Cardiac muscle cell (in vitro differentiated cells and primary cell): ENCODE measurements around the gene GRB10. TPM values are rescaled to one million over a fixed set of nuclear protein-coding genes. Genes with fewer than 3 reads are reported as not detected.
A peak's percentile ranks its signal among the peaks of the same experiment; 100 is the strongest.
"Not testable (repeated sequence)": the region's sequence is repeated elsewhere in the genome, so short reads cannot be mapped to it uniquely, and the experiment has no call there.

ENCODE experiments used
- DNase-seq, 2 donors: peaks; one replicate each; pipeline versions ENCODE4 v3.0.0 to v3.0.0-alpha.2; 2010 to 2017; ENCODE audit warnings: low read depth in 1 of 2, low spot score in 1 of 2
- H3K27ac ChIP-seq: fragments of 200-600 bp; sonication (generic); 2 replicates; pipeline ENCODE4 v1.5.1; 2016
- H3K27me3 ChIP-seq: fragments of 200-600 bp; sonication (generic); 2 replicates; pipeline ENCODE4 v1.6.0; 2016; ENCODE audit warnings: control low read depth
- H3K36me3 ChIP-seq: fragments of 200-600 bp; sonication (generic); 2 replicates; pipeline ENCODE4 v1.5.1; 2016; ENCODE audit warnings: control low read depth
- H3K4me1 ChIP-seq: fragments of 200-600 bp; sonication (generic); 2 replicates; pipeline ENCODE4 v1.8.1; 2017; ENCODE audit warnings: low read depth, mild to moderate bottlenecking, mixed run types
- H3K4me3 ChIP-seq: fragments of 200-600 bp; sonication (generic); 2 replicates; pipeline ENCODE4 v1.5.1; 2016; ENCODE audit warnings: mild to moderate bottlenecking
- H3K9me3 ChIP-seq: fragments of 200-600 bp; sonication (generic); 2 replicates; pipeline ENCODE4 v1.5.1; 2017; ENCODE audit warnings: low read depth, mild to moderate bottlenecking, control low read depth
- polyA plus RNA-seq: library from polyadenylated mRNA; unstranded; fragments of >200 nt; fragmentation: Nextera tagmentation; extraction: Ambion mirVana; gene quantifications from 2 replicates; pipeline ENCODE4 v1.2.1, GENCODE V29; 2016
- total RNA-seq: library from RNA; depleted of rRNA; stranded (reverse); fragments of >200 nt; gene quantifications from 2 replicates; pipeline ENCODE4 v1.2.3, GENCODE V29; 2016
- TF ChIP-seq, protein P1 (sequence below): IDR thresholded peaks from 2 replicates; pipeline ENCODE4 v1.5.1; 2012; ENCODE audit warnings: low read depth, mild to moderate bottlenecking, low read length

GRB10 gene
- total and polyA plus RNA-seq, 2 experiments from 2014 or later: 9.9 to 25.3 TPM

DNA sequence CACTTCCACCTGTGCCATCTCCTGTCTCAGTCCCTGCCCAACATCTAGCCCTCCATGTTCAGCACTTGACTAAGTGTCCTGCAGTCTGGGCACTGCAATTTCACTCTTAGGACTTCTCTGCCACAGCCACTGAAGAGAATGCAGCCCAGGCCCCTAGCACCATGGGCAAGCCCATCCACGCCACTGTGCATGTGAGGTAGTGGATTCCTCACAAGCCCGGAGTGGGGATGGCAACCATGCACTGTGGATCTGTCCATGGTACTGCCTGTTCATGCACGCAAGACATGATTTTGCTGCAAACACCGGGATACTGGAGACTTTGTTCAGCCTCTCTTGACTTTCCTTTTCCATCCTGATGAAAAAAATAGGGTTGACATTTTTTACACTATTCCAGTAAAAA lies 229.8 kb downstream of the GRB10 start:
- DNase-seq: peak; percentile 78 to 81
- Histone ChIP-seq H3K4me1 (no peaks in the 10 kb centered on the region), H3K27me3 (no peaks in the 10 kb centered on the region), H3K36me3 (no peaks in the 10 kb centered on the region), H3K27ac (no peak overlapping the region), H3K4me3 (no peak overlapping the region), H3K9me3 (no peaks in the 10 kb centered on the region)
- TF ChIP-seq, protein P1, sequence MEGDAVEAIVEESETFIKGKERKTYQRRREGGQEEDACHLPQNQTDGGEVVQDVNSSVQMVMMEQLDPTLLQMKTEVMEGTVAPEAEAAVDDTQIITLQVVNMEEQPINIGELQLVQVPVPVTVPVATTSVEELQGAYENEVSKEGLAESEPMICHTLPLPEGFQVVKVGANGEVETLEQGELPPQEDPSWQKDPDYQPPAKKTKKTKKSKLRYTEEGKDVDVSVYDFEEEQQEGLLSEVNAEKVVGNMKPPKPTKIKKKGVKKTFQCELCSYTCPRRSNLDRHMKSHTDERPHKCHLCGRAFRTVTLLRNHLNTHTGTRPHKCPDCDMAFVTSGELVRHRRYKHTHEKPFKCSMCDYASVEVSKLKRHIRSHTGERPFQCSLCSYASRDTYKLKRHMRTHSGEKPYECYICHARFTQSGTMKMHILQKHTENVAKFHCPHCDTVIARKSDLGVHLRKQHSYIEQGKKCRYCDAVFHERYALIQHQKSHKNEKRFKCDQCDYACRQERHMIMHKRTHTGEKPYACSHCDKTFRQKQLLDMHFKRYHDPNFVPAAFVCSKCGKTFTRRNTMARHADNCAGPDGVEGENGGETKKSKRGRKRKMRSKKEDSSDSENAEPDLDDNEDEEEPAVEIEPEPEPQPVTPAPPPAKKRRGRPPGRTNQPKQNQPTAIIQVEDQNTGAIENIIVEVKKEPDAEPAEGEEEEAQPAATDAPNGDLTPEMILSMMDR: no peak

DNA sequence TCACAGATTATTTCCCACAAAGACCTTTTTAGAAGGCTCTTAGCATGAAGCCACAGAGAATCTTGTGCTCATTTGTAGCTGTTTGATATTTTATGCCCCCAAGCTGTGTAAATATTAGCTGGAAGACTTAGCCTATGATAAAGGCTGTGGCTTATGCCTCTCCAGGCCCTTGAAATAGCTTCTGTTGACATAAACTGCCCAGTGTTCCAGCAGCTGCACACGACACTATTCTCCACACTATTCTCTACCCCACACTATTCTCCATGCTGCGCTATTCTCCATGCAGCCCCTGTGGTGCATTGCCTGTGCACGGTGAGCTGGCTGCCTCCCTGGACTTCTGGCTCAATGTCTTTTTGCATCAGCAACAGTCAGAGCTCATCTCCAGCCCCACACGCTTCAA lies 230.6 kb downstream of the GRB10 start:
- Histone ChIP-seq H3K27me3 (no peaks in the 10 kb centered on the region), H3K4me3 (no peak overlapping the region), H3K9me3 (no peaks in the 10 kb centered on the region), H3K4me1 (no peaks in the 10 kb centered on the region), H3K27ac (no peak overlapping the region), H3K36me3 (no peaks in the 10 kb centered on the region)
- DNase-seq: no peak
- TF ChIP-seq, protein P1: no peak

DNA sequence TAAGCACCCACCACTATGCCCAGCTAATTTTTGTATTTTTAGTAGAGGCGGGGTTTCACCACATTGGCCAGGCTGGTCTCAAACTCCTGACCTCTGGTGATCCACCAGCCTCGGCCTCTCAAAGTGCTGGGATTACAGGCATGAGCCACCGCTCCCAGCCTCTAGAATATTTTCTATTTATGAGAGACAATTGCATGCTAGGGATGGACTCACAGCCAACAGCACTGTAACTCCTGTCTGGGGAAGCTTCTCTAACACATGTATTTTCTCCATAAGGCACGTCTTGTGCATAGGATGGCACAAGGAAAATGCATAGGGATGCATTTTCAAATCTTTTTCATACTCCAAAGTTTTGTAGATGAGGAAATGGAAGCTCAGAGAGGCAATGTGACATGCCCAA lies 237.1 kb downstream of the GRB10 start:
- not testable (repeated sequence) for H3K27ac ChIP-seq, H3K4me3 ChIP-seq, H3K4me1 ChIP-seq, H3K36me3 ChIP-seq, H3K27me3 ChIP-seq, DNase-seq, H3K9me3 ChIP-seq

DNA sequence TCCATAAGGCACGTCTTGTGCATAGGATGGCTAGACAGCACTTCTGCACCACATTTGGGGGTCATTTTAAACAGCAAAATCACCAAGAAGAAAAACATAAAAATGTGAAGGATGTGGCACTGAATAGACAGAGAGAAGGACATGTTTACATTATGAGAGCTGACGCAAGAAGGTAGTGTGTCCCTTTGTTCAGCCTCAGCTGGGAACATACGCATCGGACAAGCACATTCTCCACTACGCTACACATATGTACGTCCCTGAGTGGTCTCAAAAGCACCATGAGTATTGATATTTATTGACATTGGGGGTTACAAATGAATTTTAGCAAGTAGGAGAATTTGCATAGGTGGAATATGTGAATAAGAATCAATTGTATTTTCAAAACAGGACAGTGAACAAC lies 237.7 kb downstream of the GRB10 start:
- TF ChIP-seq, protein P1: no peak
- Histone ChIP-seq H3K9me3 (no peaks in the 10 kb centered on the region), H3K4me3 (no peak overlapping the region), H3K36me3 (no peaks in the 10 kb centered on the region), H3K27me3 (no peaks in the 10 kb centered on the region), H3K27ac (no peak overlapping the region), H3K4me1 (no peaks in the 10 kb centered on the region)
- no peak for DNase-seq

DNA sequence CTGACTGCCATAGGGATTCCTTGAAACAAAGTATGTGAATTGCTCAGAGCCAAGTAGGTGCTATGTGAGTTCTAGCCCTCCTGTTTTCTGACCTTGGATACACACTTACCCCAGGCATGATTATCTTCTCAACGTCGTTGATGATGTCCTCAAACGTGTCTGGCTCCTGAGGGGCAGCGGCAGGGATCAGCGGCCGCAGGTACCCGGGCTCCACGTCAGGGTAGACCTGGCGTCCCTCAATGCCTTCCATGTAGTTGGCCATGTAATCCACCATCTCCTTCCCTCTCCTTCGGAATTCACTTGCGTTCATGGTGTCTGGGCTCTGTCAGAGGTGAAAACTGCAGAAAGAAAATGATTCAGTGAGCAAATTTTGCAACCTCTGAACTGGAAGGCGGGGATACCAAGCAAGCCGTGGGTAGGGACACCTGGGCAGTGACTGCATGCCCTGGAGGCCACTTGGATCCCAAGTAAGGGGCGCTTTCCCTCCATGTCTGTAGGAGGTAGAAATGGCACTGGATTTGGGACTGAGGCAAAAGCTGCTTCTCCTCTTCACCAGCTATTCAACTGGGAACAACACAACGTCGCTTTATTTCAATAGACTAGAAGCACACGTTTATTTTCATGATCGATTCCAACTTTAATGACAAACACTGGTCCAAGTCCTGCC lies 238.8 kb downstream of the GRB10 start:
- H3K27ac ChIP-seq: no peak overlapping the region
- no peaks in the 10 kb centered on the region for H3K9me3 ChIP-seq
- no peaks in the 10 kb centered on the region for H3K4me1 ChIP-seq
- no peaks in the 10 kb centered on the region for H3K36me3 ChIP-seq
- H3K27me3 ChIP-seq: no peaks in the 10 kb centered on the region
- no peak overlapping the region for H3K4me3 ChIP-seq
- no peak for DNase-seq
- TF ChIP-seq, protein P1: no peak

DNA sequence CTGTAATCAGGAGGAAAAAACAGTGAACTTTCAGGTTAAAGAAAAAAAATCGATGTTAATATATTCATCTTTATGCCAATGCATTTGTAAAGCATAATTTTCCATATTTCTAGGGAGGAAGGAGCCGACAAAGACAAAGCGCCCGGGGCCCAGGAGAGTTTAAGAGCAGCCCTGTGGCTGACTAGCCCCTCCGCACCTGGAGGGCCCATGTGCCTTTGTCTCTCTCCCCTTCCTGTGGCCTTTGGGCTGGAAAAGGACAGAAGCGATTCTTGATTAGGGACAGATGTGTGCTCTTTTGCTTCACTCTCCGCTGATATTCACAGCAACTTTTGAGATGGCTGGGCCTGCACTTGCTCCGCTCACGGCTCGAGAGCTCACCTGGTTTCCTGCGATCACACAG lies 240.6 kb downstream of the GRB10 start:
- H3K36me3 ChIP-seq: no peaks in the 10 kb centered on the region
- H3K9me3 ChIP-seq: no peaks in the 10 kb centered on the region
- no peak for DNase-seq
- no peaks in the 10 kb centered on the region for H3K4me1 ChIP-seq
- no peaks in the 10 kb centered on the region for H3K27me3 ChIP-seq
- H3K4me3 ChIP-seq: no peak overlapping the region
- TF ChIP-seq, protein P1: no peak
- no peak overlapping the region for H3K27ac ChIP-seq
